ENCODE results near the gene CSF1.
"Not testable (repeated sequence)": the region's sequence is repeated elsewhere in the genome, so short reads cannot be mapped to it uniquely, and the experiment has no call there.

CSF1 gene

GRCh38 chr1:109910123-109910962 lies at the start of gene CSF1:
Gene CSF1, plus strand, starts transcription at chr1:109910849. Its CDS starts 175 bp downstream, at chr1:109911024.
- no peak for DNase-seq

GRCh38 chr1:109861616-109862015 lies 49.0 kb upstream of the CSF1 start:
- DNase-seq: not testable (repeated sequence)

- DNase-seq: no peak
Observed at GRCh38 chr1:109863667-109864046, 47.0 kb upstream of the CSF1 start.

GRCh38 chr1:109864047-109864822 lies 46.4 kb upstream of the CSF1 start:
- no peak for DNase-seq

- no peak for DNase-seq
Observed at GRCh38 chr1:109864930-109865612, 45.6 kb upstream of the CSF1 start.

- no peak for DNase-seq
Observed at GRCh38 chr1:109866071-109866470, 44.6 kb upstream of the CSF1 start.

- no peak for DNase-seq
Observed at GRCh38 chr1:109873278-109874175, 37.1 kb upstream of the CSF1 start.

GRCh38 chr1:109874445-109874844 lies 36.2 kb upstream of the CSF1 start:
- no peak for DNase-seq

- no peak for DNase-seq
Observed at GRCh38 chr1:109875874-109876273, 34.8 kb upstream of the CSF1 start.

GRCh38 chr1:109876617-109877316 lies 33.9 kb upstream of the CSF1 start:
- DNase-seq: no peak

- DNase-seq: no peak
Observed at GRCh38 chr1:109877317-109877771, 33.3 kb upstream of the CSF1 start.

GRCh38 chr1:109877776-109878175 lies 32.9 kb upstream of the CSF1 start:
- DNase-seq: no peak

GRCh38 chr1:109878531-109879104 lies 32.0 kb upstream of the CSF1 start:
- no peak for DNase-seq

- DNase-seq: not testable (repeated sequence)
Observed at GRCh38 chr1:109879371-109879770, 31.3 kb upstream of the CSF1 start.

GRCh38 chr1:109879881-109880525 lies 30.6 kb upstream of the CSF1 start:
- no peak for DNase-seq

- DNase-seq: no peak
Observed at GRCh38 chr1:109880971-109881894, 29.4 kb upstream of the CSF1 start.

- DNase-seq: no peak
Observed at GRCh38 chr1:109881906-109882287, 28.8 kb upstream of the CSF1 start.

GRCh38 chr1:109882288-109883245 lies 28.1 kb upstream of the CSF1 start:
- no peak for DNase-seq

All from NCI-H446 treated with DMSO at 0.1 percent for 48 hours (cell line).